ENCODE data around the gene ACTR1B.

Gene ACTR1B

DNA sequence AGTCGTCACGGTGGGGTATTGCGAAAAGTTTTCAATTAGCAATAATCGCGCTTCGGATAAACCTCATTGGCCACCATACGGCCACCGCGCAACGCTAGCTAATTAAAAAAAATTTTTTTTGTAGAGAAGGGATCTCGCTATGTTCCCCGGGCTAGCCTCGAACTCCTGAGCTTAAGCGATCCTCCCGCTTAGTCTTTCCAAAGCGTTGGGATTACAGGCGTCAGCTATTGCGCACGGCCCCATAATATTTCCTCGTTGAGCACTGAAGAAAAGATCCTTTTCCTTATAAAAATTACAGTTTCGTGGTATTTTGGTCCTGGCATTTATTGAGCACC, 759 bp upstream of the ACTR1B start:
- no peak for DNase-seq (ENCODE audit: low read depth)
- H3K27me3 ChIP-seq (replicated peaks; ENCODE audit: control insufficient read depth, insufficient read depth, low read length): no peaks in the 10 kb centered on the region
- H3K4me3 ChIP-seq (ENCODE audit: low read length): peak overlapping the region; percentile 83
- H3K4me1 ChIP-seq (ENCODE audit: control insufficient read depth, insufficient read depth, low read length): peaks cover 31% of the 10 kb centered on the region
- no peaks in the 10 kb centered on the region for H3K36me3 ChIP-seq (ENCODE audit: control insufficient read depth, insufficient read depth, low read length, severe bottlenecking)
- peak overlapping the region; percentile 80 for H3K9ac ChIP-seq (ENCODE audit: low read length)
- no peaks in the 10 kb centered on the region for H3K9me3 ChIP-seq (ENCODE audit: control insufficient read depth, low read length)

DNA sequence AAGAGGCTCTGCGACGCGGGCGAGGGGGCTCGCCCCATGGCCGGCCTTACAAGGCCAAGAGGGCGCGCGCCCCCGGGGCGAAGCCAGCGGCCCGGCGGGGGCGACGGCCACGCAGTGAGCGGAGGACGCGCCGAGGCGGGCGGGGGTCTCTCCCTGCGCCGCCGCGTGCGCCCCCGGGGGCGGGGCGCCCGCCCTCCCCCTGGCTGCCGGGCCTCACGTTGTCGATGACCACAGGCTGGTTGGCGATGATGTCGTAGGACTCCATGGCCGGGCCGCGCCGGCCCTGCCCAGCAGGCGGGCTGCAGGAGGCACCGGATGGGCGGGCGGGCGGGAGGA, 250 bp downstream of the ACTR1B start:
- Histone ChIP-seq H3K4me3 (ENCODE audit: low read length) (peak overlapping the region; percentile 83), H3K9me3 (ENCODE audit: control insufficient read depth, low read length) (no peaks in the 10 kb centered on the region)
- no peak for DNase-seq (ENCODE audit: low read depth)

GRCh38 chr2:97662895-97663625, 784 bp downstream of the ACTR1B start:
- Histone ChIP-seq H3K4me1 (ENCODE audit: control insufficient read depth, insufficient read depth, low read length) (peaks cover 31% of the 10 kb centered on the region), H3K4me3 (ENCODE audit: low read length) (peak overlapping the region; percentile 83), H3K36me3 (ENCODE audit: control insufficient read depth, insufficient read depth, low read length, severe bottlenecking) (peaks cover 11% of the 10 kb centered on the region), H3K27me3 (replicated peaks; ENCODE audit: control insufficient read depth, insufficient read depth, low read length) (no peaks in the 10 kb centered on the region), H3K9ac (ENCODE audit: low read length) (peak overlapping the region; percentile 87), H3K9me3 (ENCODE audit: control insufficient read depth, low read length) (no peaks in the 10 kb centered on the region)
- peak; percentile 86 for DNase-seq (ENCODE audit: low read depth)

More for the DNA sequence above, 250 bp downstream of the ACTR1B start:
- H3K36me3 ChIP-seq (ENCODE audit: control insufficient read depth, insufficient read depth, low read length, severe bottlenecking): peaks cover 6% of the 10 kb centered on the region
- H3K9ac ChIP-seq (ENCODE audit: low read length): peak overlapping the region; percentile 87
- no peaks in the 10 kb centered on the region for H3K27me3 ChIP-seq (replicated peaks; ENCODE audit: control insufficient read depth, insufficient read depth, low read length)
- peaks cover 31% of the 10 kb centered on the region for H3K4me1 ChIP-seq (ENCODE audit: control insufficient read depth, insufficient read depth, low read length)

DNA sequence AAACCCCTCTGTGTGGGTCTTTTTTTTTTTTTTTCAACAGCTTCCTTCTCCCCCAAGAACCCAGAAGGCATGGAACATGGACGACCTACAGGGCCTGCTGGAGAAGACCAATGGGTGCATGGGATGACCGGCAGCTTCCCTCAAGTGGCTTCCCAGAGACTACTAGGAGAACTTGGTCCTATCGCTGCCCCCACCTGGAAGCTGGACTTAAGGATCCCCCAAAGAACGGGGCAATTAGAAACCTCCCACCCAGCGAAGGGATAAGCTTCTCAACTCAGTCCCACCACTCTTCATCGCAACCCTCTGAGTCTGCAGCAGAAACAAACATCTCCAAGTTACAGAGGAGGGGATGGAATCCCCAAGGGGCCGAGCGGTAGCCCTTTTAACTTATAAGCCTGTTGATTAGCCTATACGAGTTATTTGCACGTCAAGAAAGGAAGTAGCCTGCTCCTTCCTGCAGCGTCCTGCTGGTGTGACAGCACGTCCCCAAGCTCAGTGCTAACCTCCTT, 1.4 kb downstream of the ACTR1B start:
- Histone ChIP-seq H3K9me3 (ENCODE audit: control insufficient read depth, low read length) (no peaks in the 10 kb centered on the region), H3K9ac (ENCODE audit: low read length) (peak overlapping the region; percentile 87), H3K27me3 (replicated peaks; ENCODE audit: control insufficient read depth, insufficient read depth, low read length) (no peaks in the 10 kb centered on the region), H3K36me3 (ENCODE audit: control insufficient read depth, insufficient read depth, low read length, severe bottlenecking) (peaks cover 17% of the 10 kb centered on the region), H3K4me3 (ENCODE audit: low read length) (peak overlapping the region; percentile 83), H3K4me1 (ENCODE audit: control insufficient read depth, insufficient read depth, low read length) (peaks cover 31% of the 10 kb centered on the region)
- DNase-seq (ENCODE audit: low read depth): no peak

DNA sequence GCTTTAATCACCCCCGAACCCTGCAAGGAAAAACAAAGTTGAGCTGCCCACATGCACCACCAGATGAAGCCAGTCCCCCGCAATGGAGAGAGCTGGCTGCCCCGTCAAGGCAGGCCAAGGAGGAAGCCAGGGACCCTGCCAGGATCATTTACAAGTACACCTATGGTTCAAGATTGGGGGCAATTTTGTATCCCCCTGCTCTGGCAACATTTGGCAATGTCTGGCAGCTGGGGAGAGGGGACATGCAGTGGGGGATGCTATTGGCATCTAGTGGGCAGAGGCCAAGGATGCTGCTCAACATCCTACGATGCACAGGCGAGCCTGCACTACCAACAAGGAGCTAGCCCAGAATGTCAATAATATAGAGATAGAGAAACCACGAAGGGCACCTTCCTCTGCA, 1.9 kb downstream of the ACTR1B start:
- DNase-seq (ENCODE audit: low read depth): no peak
- peak overlapping the region; percentile 83 for H3K4me3 ChIP-seq (ENCODE audit: low read length)
- H3K27me3 ChIP-seq (replicated peaks; ENCODE audit: control insufficient read depth, insufficient read depth, low read length): no peaks in the 10 kb centered on the region
- peaks cover 31% of the 10 kb centered on the region for H3K4me1 ChIP-seq (ENCODE audit: control insufficient read depth, insufficient read depth, low read length)
- peaks cover 22% of the 10 kb centered on the region for H3K36me3 ChIP-seq (ENCODE audit: control insufficient read depth, insufficient read depth, low read length, severe bottlenecking)
- H3K9ac ChIP-seq (ENCODE audit: low read length): peak overlapping the region; percentile 87
- H3K9me3 ChIP-seq (ENCODE audit: control insufficient read depth, low read length): no peaks in the 10 kb centered on the region

DNA sequence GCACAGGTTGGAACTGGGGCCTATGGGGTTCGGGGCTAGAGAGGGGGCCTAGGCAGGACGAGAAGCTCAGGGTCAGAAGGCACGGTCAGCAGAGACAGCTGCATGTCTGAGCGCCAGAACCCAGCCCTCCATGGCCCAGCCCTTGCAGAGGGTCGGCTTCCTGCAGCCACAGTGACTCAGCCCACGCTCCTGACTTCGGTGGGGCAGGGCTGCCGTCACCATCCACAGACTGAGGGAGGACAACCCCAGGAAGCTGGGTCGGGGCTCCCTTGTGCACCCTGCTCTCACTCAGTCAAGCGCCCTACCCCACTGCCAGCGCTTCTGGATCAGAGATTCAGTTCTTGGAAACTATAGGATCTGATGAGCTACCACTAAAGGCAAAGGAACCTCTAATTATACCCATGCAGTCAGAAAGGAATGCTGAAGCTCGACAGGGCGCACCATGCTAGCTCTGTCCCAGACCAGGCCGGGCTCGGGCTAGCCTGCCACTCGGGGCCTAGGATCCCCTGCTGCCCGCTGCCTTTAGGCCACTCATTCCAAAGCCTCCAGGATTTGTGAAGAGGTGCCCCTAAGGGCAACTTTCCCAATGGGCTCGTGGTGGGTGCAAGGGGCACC, 3.0 kb downstream of the ACTR1B start:
- Histone ChIP-seq H3K9ac (ENCODE audit: low read length) (peak overlapping the region; percentile 19), H3K4me3 (ENCODE audit: low read length) (no peak overlapping the region), H3K4me1 (ENCODE audit: control insufficient read depth, insufficient read depth, low read length) (peaks cover 31% of the 10 kb centered on the region), H3K9me3 (ENCODE audit: control insufficient read depth, low read length) (no peaks in the 10 kb centered on the region), H3K36me3 (ENCODE audit: control insufficient read depth, insufficient read depth, low read length, severe bottlenecking) (peaks cover 31% of the 10 kb centered on the region), H3K27me3 (replicated peaks; ENCODE audit: control insufficient read depth, insufficient read depth, low read length) (no peaks in the 10 kb centered on the region)
- DNase-seq (ENCODE audit: low read depth): no peak

- Histone ChIP-seq H3K4me3 (ENCODE audit: low read length) (no peak overlapping the region), H3K9me3 (ENCODE audit: control insufficient read depth, low read length) (no peaks in the 10 kb centered on the region), H3K4me1 (ENCODE audit: control insufficient read depth, insufficient read depth, low read length) (peaks cover 31% of the 10 kb centered on the region), H3K27me3 (replicated peaks; ENCODE audit: control insufficient read depth, insufficient read depth, low read length) (no peaks in the 10 kb centered on the region), H3K9ac (ENCODE audit: low read length) (no peak overlapping the region), H3K36me3 (ENCODE audit: control insufficient read depth, insufficient read depth, low read length, severe bottlenecking) (peaks cover 38% of the 10 kb centered on the region)
- no peak for DNase-seq (ENCODE audit: low read depth)
Measured at GRCh38 chr2:97660044-97660774, 3.6 kb downstream of the ACTR1B start.

GRCh38 chr2:97659256-97660043, 4.4 kb downstream of the ACTR1B start:
- H3K9ac ChIP-seq (ENCODE audit: low read length): no peak overlapping the region
- H3K4me1 ChIP-seq (ENCODE audit: control insufficient read depth, insufficient read depth, low read length): peaks cover 26% of the 10 kb centered on the region
- H3K27me3 ChIP-seq (replicated peaks; ENCODE audit: control insufficient read depth, insufficient read depth, low read length): no peaks in the 10 kb centered on the region
- DNase-seq (ENCODE audit: low read depth): no peak
- H3K4me3 ChIP-seq (ENCODE audit: low read length): no peak overlapping the region
- no peaks in the 10 kb centered on the region for H3K9me3 ChIP-seq (ENCODE audit: control insufficient read depth, low read length)
- peaks cover 41% of the 10 kb centered on the region for H3K36me3 ChIP-seq (ENCODE audit: control insufficient read depth, insufficient read depth, low read length, severe bottlenecking)

- Histone ChIP-seq H3K9me3 (ENCODE audit: control insufficient read depth, low read length) (peaks cover 7% of the 10 kb centered on the region), H3K36me3 (ENCODE audit: control insufficient read depth, insufficient read depth, low read length, severe bottlenecking) (peaks cover 48% of the 10 kb centered on the region), H3K4me1 (ENCODE audit: control insufficient read depth, insufficient read depth, low read length) (peaks cover 26% of the 10 kb centered on the region), H3K4me3 (ENCODE audit: low read length) (no peak overlapping the region), H3K27me3 (replicated peaks; ENCODE audit: control insufficient read depth, insufficient read depth, low read length) (no peaks in the 10 kb centered on the region), H3K9ac (ENCODE audit: low read length) (no peak overlapping the region)
- no peak for DNase-seq (ENCODE audit: low read depth)
Measured at GRCh38 chr2:97658691-97659157, 5.1 kb downstream of the ACTR1B start.

GRCh38 chr2:97657986-97658690, 5.7 kb downstream of the ACTR1B start:
- Histone ChIP-seq H3K27me3 (replicated peaks; ENCODE audit: control insufficient read depth, insufficient read depth, low read length) (no peaks in the 10 kb centered on the region), H3K9ac (ENCODE audit: low read length) (no peak overlapping the region), H3K4me3 (ENCODE audit: low read length) (no peak overlapping the region), H3K9me3 (ENCODE audit: control insufficient read depth, low read length) (peaks cover 12% of the 10 kb centered on the region), H3K4me1 (ENCODE audit: control insufficient read depth, insufficient read depth, low read length) (peaks cover 25% of the 10 kb centered on the region), H3K36me3 (ENCODE audit: control insufficient read depth, insufficient read depth, low read length, severe bottlenecking) (peaks cover 49% of the 10 kb centered on the region)
- DNase-seq (ENCODE audit: low read depth): no peak

All from adipocyte (in vitro differentiated cells).